ENCODE data around the gene CAB39. TPM values are rescaled to one million over a fixed set of nuclear protein-coding genes. Genes with fewer than 3 reads are reported as not detected.

Gene CAB39
- polyA plus RNA-seq, 1 donor from 2014 or later = 118 TPM

GRCh38 chr2:230664844-230665243, 47.8 kb upstream of the CAB39 start:
- Histone ChIP-seq H3K9me3 (ENCODE audit: low read length) (no peaks in the 10 kb centered on the region), H3K27ac (ENCODE audit: low read length) (no peak overlapping the region), H3K36me3 (ENCODE audit: insufficient read depth, low read length) (no peaks in the 10 kb centered on the region), H2AFZ (ENCODE audit: low read depth, low read length) (no peak overlapping the region), H3K4me2 (ENCODE audit: low read length) (no peak overlapping the region), H3K9ac (ENCODE audit: low read length) (no peak overlapping the region), H3K79me2 (replicated peaks; ENCODE audit: insufficient read depth, low read length) (no peaks in the 10 kb centered on the region), H4K20me1 (ENCODE audit: insufficient read depth) (no peaks in the 10 kb centered on the region), H3K9me2 (ENCODE audit: insufficient read depth, low read length) (no peaks in the 10 kb centered on the region), H3F3A (ENCODE audit: insufficient read depth, low read length, poor library complexity, severe bottlenecking) (no peaks in the 10 kb centered on the region), H3K27me3 (ENCODE audit: insufficient read depth, low read depth, low read length) (no peaks in the 10 kb centered on the region), H3K4me3 (ENCODE audit: low read length) (no peak overlapping the region)
- TF ChIP-seq MXI1 (conservative IDR thresholded peaks at IDR 0.05; ENCODE audit: poor library complexity, severe bottlenecking) (no peak), EZH2 (IDR thresholded peaks at IDR 0.05; ENCODE audit: borderline replicate concordance, insufficient read depth, low read length, poor library complexity, severe bottlenecking) (no peak), RAD21 (conservative IDR thresholded peaks at IDR 0.05) (no peak), REST (IDR thresholded peaks at IDR 0.05; ENCODE audit: borderline replicate concordance) (no peak), EP300 (conservative IDR thresholded peaks at IDR 0.05; ENCODE audit: poor library complexity, severe bottlenecking) (no peak), CTCF (IDR thresholded peaks at IDR 0.05; ENCODE audit: poor library complexity, severe bottlenecking) (no peak), POLR2AphosphoS5 (IDR thresholded peaks at IDR 0.05) (no peak), SMC3 (conservative IDR thresholded peaks at IDR 0.05; ENCODE audit: poor library complexity) (no peak)

- no peak for TF ChIP-seq SMC3 (conservative IDR thresholded peaks at IDR 0.05; ENCODE audit: poor library complexity)
- TF ChIP-seq EZH2 (IDR thresholded peaks at IDR 0.05; ENCODE audit: borderline replicate concordance, insufficient read depth, low read length, poor library complexity, severe bottlenecking) = no peak
- no peak for TF ChIP-seq REST (IDR thresholded peaks at IDR 0.05; ENCODE audit: borderline replicate concordance)
- no peak for TF ChIP-seq POLR2AphosphoS5 (IDR thresholded peaks at IDR 0.05)
- H3K4me2 ChIP-seq (ENCODE audit: low read length) = no peak overlapping the region
- H3K27ac ChIP-seq (ENCODE audit: low read length) = no peak overlapping the region
- no peaks in the 10 kb centered on the region for H3K9me2 ChIP-seq (ENCODE audit: insufficient read depth, low read length)
- no peaks in the 10 kb centered on the region for H3F3A ChIP-seq (ENCODE audit: insufficient read depth, low read length, poor library complexity, severe bottlenecking)
- H4K20me1 ChIP-seq (ENCODE audit: insufficient read depth) = no peaks in the 10 kb centered on the region
- no peak overlapping the region for H3K4me3 ChIP-seq (ENCODE audit: low read length)
- no peak overlapping the region for H3K9ac ChIP-seq (ENCODE audit: low read length)
- no peaks in the 10 kb centered on the region for H3K36me3 ChIP-seq (ENCODE audit: insufficient read depth, low read length)
- no peaks in the 10 kb centered on the region for H3K79me2 ChIP-seq (replicated peaks; ENCODE audit: insufficient read depth, low read length)
- no peaks in the 10 kb centered on the region for H3K27me3 ChIP-seq (ENCODE audit: insufficient read depth, low read depth, low read length)
- H2AFZ ChIP-seq (ENCODE audit: low read depth, low read length) = no peak overlapping the region
- H3K9me3 ChIP-seq (ENCODE audit: low read length) = no peaks in the 10 kb centered on the region
Observed at GRCh38 chr2:230665263-230665691, 47.4 kb upstream of the CAB39 start.

All from neural cell (in vitro differentiated cells).